Spleen (tissue), 7 donors: Measurements from ENCODE around the gene PHF3.

Source experiments
- CTCF ChIP-seq, 11 experiments: fragments of 200-600 bp in 7 of 11; fragments of 450-650 bp in 4 of 11; sonication (generic) in 4 of 11; IDR thresholded peaks in 8 of 11; conservative IDR thresholded peaks in 3 of 11; 1 replicate in 7 of 11; 2 replicates in 4 of 11; pipeline versions ENCODE4 v1.4.0 to v1.8.0; 2016 to 2021; ENCODE audit warnings: antibody characterized with exemption in 11 of 11, inconsistent platforms in 4 of 11, mild to moderate bottlenecking in 1 of 11
- POLR2A ChIP-seq, 3 donors: fragments of 450-650 bp; IDR thresholded peaks; one replicate each; pipeline ENCODE4 v1.5.1; 2017; ENCODE audit warnings: antibody characterized with exemption in 3 of 3, mild to moderate bottlenecking in 1 of 3
- POLR2AphosphoS5 ChIP-seq, 3 donors: sonication (generic); formaldehyde crosslinking; IDR thresholded peaks; one replicate each; pipeline ENCODE4 v1.5.1; 2017; ENCODE audit warnings: antibody characterized with exemption in 3 of 3
- donor health status: DM: no; HTN: no; CAD: no; lungs with moderate emphysema.
- donor health status: DM: no; HTN: no; CAD: no.
- donor health status: DM: no; HTN: no; CAD: no.

- no peak for TF ChIP-seq POLR2A (IDR thresholded peaks at IDR 0.05)
- no peak for TF ChIP-seq CTCF (IDR thresholded peaks at IDR 0.05 in 8 of 11, conservative IDR thresholded peaks at IDR 0.05 in 3 of 11)
- TF ChIP-seq POLR2AphosphoS5 (IDR thresholded peaks at IDR 0.05), result no peak
Observed at GRCh38 chr6:63676412-63677114, 41.0 kb downstream of the PHF3 start.
